B cell (primary cell): Measurements from ENCODE around the gene MYADML2. TPM values are rescaled to one million over a fixed set of nuclear protein-coding genes. Genes with fewer than 3 reads are reported as not detected.

Experiments
- ATAC-seq: fragments of 200-7000 bp; cut with Tn5 transposase; one replicate; pipeline ENCODE4 v1.10.0; 2021; ENCODE audit warnings: low read depth, mild to moderate bottlenecking, moderate number of reproducible peaks, moderate library complexity
- CTCF ChIA-PET: fragments of 350-600 bp; sonication (Branson Sonifier 250); formaldehyde crosslinking; loops from one replicate; lab custom pipeline; 2021; ENCODE audit warnings: antibody characterized with exemption, inconsistent platforms; lab: Charles Lee
- POLR2A ChIA-PET: fragments of 350-600 bp; sonication (Branson Sonifier 250); formaldehyde crosslinking; loops from one replicate; lab custom pipeline; 2021; ENCODE audit warnings: antibody characterized with exemption; lab: Charles Lee
- DNase-seq: peaks from one replicate; pipeline ENCODE4 v3.0.0; 2013
- H2AFZ ChIP-seq: 2 replicates; pipeline ENCODE4 v1.6.1; 2012; ENCODE audit warnings: mild to moderate bottlenecking, low read depth, low read length; ENCODE audit not compliant: insufficient read depth, poor library complexity, severe bottlenecking
- H3K27ac ChIP-seq, 2 donors: 1 replicate in 1 of 2; 2 replicates in 1 of 2; pipeline ENCODE4 v1.5.1; 2012 to 2013; ENCODE audit warnings: low read length in 2 of 2, mild to moderate bottlenecking in 2 of 2, moderate library complexity in 1 of 2
- H3K27me3 ChIP-seq, 4 experiments: fragments of 200-600 bp in 1 of 4; sonication (generic) in 1 of 4; replicated peaks in 1 of 4; 1 replicate in 2 of 4; 2 replicates in 2 of 4; pipeline versions ENCODE4 v1.6.1 to v1.7.0; 2013 to 2016; ENCODE audit warnings: low read length in 3 of 4, mild to moderate bottlenecking in 2 of 4, mixed read lengths in 1 of 4, moderate library complexity in 1 of 4; ENCODE audit not compliant: insufficient read depth in 4 of 4, control insufficient read depth in 3 of 4; ENCODE audit errors: control extremely low read depth in 1 of 4
- H3K36me3 ChIP-seq, 2 experiments: replicated peaks in 1 of 2; 1 replicate in 1 of 2; 2 replicates in 1 of 2; pipeline versions ENCODE4 v1.6.1 to v1.7.1; 2013; ENCODE audit warnings: low read length in 1 of 2; ENCODE audit not compliant: insufficient read depth in 2 of 2, control insufficient read depth in 1 of 2; ENCODE audit errors: control extremely low read depth in 1 of 2, extremely low read depth in 1 of 2
- H3K4me1 ChIP-seq, 2 donors: fragments of 200-600 bp in 1 of 2; sonication (generic) in 1 of 2; 1 replicate in 1 of 2; 2 replicates in 1 of 2; pipeline versions ENCODE4 v1.5.1 to v1.6.1; 2013 to 2017; ENCODE audit warnings: low read length in 2 of 2; ENCODE audit not compliant: control insufficient read depth in 2 of 2, insufficient read depth in 2 of 2
- H3K4me2 ChIP-seq: replicated peaks from 2 replicates; pipeline ENCODE3; 2012; ENCODE audit warnings: mild to moderate bottlenecking, low read depth, low read length; ENCODE audit not compliant: poor library complexity, severe bottlenecking
- H3K4me3 ChIP-seq, 5 experiments: fragments of 200-600 bp in 1 of 5; sonication (generic) in 1 of 5; 1 replicate in 3 of 5; 2 replicates in 2 of 5; pipeline versions ENCODE4 v1.5.1 to v1.7.0; 2011 to 2016; ENCODE audit warnings: low read length in 4 of 5, mild to moderate bottlenecking in 4 of 5, low read depth in 2 of 5, control low read depth in 1 of 5, moderate library complexity in 1 of 5; ENCODE audit not compliant: insufficient read depth in 1 of 5; ENCODE audit errors: control extremely low read depth in 1 of 5, extremely low read depth in 1 of 5
- H3K79me2 ChIP-seq: fragments of 200-600 bp; sonication (generic); one replicate; pipeline ENCODE4 v1.6.0; 2016; ENCODE audit warnings: low read length; ENCODE audit not compliant: control insufficient read depth, insufficient read depth
- H3K9ac ChIP-seq: fragments of 200-600 bp; sonication (generic); 2 replicates; pipeline ENCODE4 v1.6.1; 2017; ENCODE audit warnings: mild to moderate bottlenecking, low read length, moderate library complexity
- H3K9me3 ChIP-seq, 3 donors: one replicate each; pipeline versions ENCODE4 v1.6.1 to v1.7.1; 2013; ENCODE audit warnings: low read length in 2 of 3; ENCODE audit not compliant: control insufficient read depth in 2 of 3, insufficient read depth in 1 of 3; ENCODE audit errors: control extremely low read depth in 1 of 3
- H4K20me1 ChIP-seq: 2 replicates; pipeline ENCODE4 v1.6.0; 2012; ENCODE audit warnings: mild to moderate bottlenecking, low read length; ENCODE audit not compliant: insufficient read depth, control insufficient read depth, poor library complexity, severe bottlenecking
- H3K27ac Mint-ChIP-seq: one replicate; pipeline ENCODE4 v1.8.0; 2021; ENCODE audit warnings: mixed read lengths
- H3K27me3 Mint-ChIP-seq: one replicate; pipeline ENCODE4 v1.8.0; 2021; ENCODE audit warnings: mixed read lengths
- H3K4me1 Mint-ChIP-seq: one replicate; pipeline ENCODE4 v1.8.0; 2021; ENCODE audit warnings: mixed read lengths
- H3K4me3 Mint-ChIP-seq: one replicate; pipeline ENCODE4 v1.8.0; 2021; ENCODE audit warnings: mixed read lengths
- H3K9me3 Mint-ChIP-seq: one replicate; pipeline ENCODE4 v1.8.0; 2022; ENCODE audit warnings: mixed read lengths; ENCODE audit not compliant: insufficient read depth
- EZH2 ChIP-seq: IDR thresholded peaks from 2 replicates; pipeline ENCODE4 v1.6.1; 2012; ENCODE audit warnings: borderline replicate concordance, low read depth, mild to moderate bottlenecking, moderate library complexity, low read length; ENCODE audit not compliant: insufficient read depth, poor library complexity, severe bottlenecking
- WGBS: methylation state at CpG from one replicate; pipeline ENCODE4 v1.1.5; 2013; ENCODE audit warnings: missing lambda C conversion rate; ENCODE audit not compliant: insufficient coverage; 5-methylcytosine and 5-hydroxymethylcytosine counted together
- intact Hi-C: fragments of 100-400 bp; cut with micrococcal nuclease; formaldehyde crosslinking; loops from one replicate; pipeline ENCODE4 v1.10.0; 2022
- polyA plus RNA-seq: library from polyadenylated mRNA; depleted of rRNA; stranded (reverse); fragments of >200 nt; gene quantifications from 2 replicates; pipeline ENCODE4 v1.2.3, GENCODE V29; 2012
- total RNA-seq, 2 donors: library from RNA; stranded (reverse); fragments of 120-200 nt in 1 of 2; gene quantifications; 1 replicate in 1 of 2; 2 replicates in 1 of 2; pipeline versions ENCODE4 v1.2.3 to v1.2.4, GENCODE V29; 2013 to 2022
- TF ChIP-seq, protein P1 (sequence below): fragments of 200-600 bp; IDR thresholded peaks from one replicate; pipeline ENCODE4 v1.8.0; 2022; ENCODE audit warnings: antibody characterized with exemption, mild to moderate bottlenecking

The MYADML2 gene
- total and polyA plus RNA-seq, 2 donors (not counting 1 experiment from before 2014, with no cell fraction given), result not detected

DNA sequence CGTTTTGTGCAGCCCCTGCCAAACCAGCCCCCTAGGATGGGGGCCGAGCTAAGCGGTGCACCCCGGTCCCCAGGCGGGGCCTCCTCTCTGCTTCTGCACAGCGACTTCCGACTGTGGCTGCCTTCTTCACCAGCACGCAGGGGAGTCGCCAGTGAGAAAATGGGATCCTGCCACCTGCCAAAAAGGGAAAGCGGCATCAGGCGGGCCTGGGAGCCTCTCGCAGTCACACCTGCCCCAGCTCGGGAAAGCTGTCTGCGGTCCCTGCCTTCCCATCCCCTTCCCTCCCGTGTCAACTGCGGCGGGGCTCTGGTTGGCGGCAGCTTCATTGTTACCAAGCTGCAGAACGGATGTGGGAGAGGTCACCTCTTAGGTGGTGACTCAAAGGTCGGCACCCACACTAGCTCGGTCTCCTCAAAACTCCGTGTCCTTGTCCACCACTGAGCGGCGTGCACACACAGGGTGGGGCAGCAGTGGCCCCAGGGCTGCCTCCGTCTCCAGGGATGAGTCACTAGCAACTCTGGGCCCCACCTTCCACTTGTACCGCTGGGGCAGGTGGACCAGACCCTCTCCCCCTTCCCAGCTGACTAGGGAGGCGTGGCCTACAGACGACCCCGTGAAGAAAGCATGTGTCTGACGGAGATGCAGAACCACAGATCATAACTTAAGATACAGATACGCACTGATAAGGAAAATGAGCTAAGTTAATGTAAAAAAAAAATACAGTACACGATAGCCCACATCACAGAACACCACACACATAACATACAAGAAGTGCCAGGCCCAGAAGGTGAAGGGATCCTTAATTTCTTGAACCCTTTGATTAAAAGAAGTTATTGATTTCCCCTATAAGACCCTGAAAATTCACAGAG is 34.4 kb downstream of the MYADML2 start:
- H3K27me3 Mint-ChIP-seq, result no peaks in the 10 kb centered on the region
- TF ChIP-seq, protein P1, sequence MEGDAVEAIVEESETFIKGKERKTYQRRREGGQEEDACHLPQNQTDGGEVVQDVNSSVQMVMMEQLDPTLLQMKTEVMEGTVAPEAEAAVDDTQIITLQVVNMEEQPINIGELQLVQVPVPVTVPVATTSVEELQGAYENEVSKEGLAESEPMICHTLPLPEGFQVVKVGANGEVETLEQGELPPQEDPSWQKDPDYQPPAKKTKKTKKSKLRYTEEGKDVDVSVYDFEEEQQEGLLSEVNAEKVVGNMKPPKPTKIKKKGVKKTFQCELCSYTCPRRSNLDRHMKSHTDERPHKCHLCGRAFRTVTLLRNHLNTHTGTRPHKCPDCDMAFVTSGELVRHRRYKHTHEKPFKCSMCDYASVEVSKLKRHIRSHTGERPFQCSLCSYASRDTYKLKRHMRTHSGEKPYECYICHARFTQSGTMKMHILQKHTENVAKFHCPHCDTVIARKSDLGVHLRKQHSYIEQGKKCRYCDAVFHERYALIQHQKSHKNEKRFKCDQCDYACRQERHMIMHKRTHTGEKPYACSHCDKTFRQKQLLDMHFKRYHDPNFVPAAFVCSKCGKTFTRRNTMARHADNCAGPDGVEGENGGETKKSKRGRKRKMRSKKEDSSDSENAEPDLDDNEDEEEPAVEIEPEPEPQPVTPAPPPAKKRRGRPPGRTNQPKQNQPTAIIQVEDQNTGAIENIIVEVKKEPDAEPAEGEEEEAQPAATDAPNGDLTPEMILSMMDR, result no peak
- TF ChIP-seq EZH2, result no peak
- ChIA-PET POLR2A (interaction anchor here (0.6 kb wide), 1 partner anchor 275 kb away, joined by 5 read pairs; no protein-coding TSS in a partner anchor), CTCF (interaction anchor here (1.3 to 1.7 kb wide), 2 partner anchors 15 to 43 kb away, joined by 3 to 4 read pairs; partner anchors contain the start of gene MAFG)
- no peak overlapping the region for H2AFZ ChIP-seq
- peaks cover 0 to 36% of the 10 kb centered on the region in 2 experiments for H3K36me3 ChIP-seq
- H3K4me3 ChIP-seq, result no peak overlapping the region
- ATAC-seq (no peak), DNase-seq (no peak)
- peaks cover 18 to 30% of the 10 kb centered on the region in 2 donors for H3K4me1 ChIP-seq
- peaks cover 0 to 3% (median 0%) of the 10 kb centered on the region in 3 donors for H3K9me3 ChIP-seq
- 96% methylated on average over 26 of the region's 32 CpGs for WGBS
- no peak overlapping the region for H3K9ac ChIP-seq
- no peaks in the 10 kb centered on the region for H3K9me3 Mint-ChIP-seq
- intact Hi-C loops, result no loop called here
- H3K27ac Mint-ChIP-seq, result peak overlapping the region; percentile 24
- H3K79me2 ChIP-seq, result peaks cover 50% of the 10 kb centered on the region
- H3K27ac ChIP-seq, result no peak overlapping the region
- no peak overlapping the region for H3K4me2 ChIP-seq
- peaks cover 72% of the 10 kb centered on the region for H4K20me1 ChIP-seq
- peak overlapping the region; percentile 76 for H3K4me3 Mint-ChIP-seq
- H3K4me1 Mint-ChIP-seq, result peaks cover 23% of the 10 kb centered on the region
- H3K27me3 ChIP-seq, result no peaks in the 10 kb centered on the region

DNA sequence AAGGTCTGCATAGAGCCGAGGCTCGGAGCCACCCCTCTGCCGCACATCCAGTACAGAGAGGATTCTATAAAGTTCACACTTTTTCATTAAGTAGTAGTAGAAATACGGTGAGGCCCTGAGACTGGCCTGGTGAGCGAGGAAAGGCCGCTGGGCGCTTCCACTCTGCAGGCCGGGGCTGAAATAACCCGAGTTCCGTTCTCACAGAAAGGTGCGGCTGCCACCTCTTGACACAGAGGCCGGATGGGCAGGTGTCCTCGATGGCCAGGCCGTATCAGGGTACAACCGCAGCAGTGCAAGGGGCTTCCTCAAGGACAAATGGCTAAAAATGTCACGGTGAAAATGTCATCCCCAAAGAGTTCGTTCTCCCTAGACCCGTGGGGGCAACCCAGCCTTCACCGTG is 35.1 kb downstream of the MYADML2 start:
- Mint-ChIP-seq H3K27ac (no peak overlapping the region), H3K9me3 (no peaks in the 10 kb centered on the region), H3K4me3 (peak overlapping the region; percentile 76), H3K4me1 (peaks cover 19% of the 10 kb centered on the region), H3K27me3 (no peaks in the 10 kb centered on the region)
- H3K4me3 ChIP-seq, result peak overlapping the region in 1 of 5 experiments; percentile 28
- DNase-seq, result no peak
- H2AFZ ChIP-seq, result no peak overlapping the region
- 87% methylated on average over 19 of the region's 19 CpGs for WGBS
- H3K27me3 ChIP-seq, result no peaks in the 10 kb centered on the region
- peaks cover 66% of the 10 kb centered on the region for H4K20me1 ChIP-seq
- no peak for ATAC-seq
- intact Hi-C loops, result loop anchor here (1.0 to 2.0 kb wide), 4 partner anchors 15 to 111 kb away; partner anchors contain the start of genes ALYREF, ANAPC11, LRRC45 and MAFG
- H3K27ac ChIP-seq, result peak overlapping the region in 1 of 2 donors; percentile 46
- H3K9me3 ChIP-seq, result peaks cover 0 to 3% (median 0%) of the 10 kb centered on the region in 3 donors
- peaks cover 14 to 25% of the 10 kb centered on the region in 2 donors for H3K4me1 ChIP-seq
- H3K9ac ChIP-seq, result no peak overlapping the region
- peaks cover 45% of the 10 kb centered on the region for H3K79me2 ChIP-seq
- H3K36me3 ChIP-seq, result peaks cover 0 to 38% of the 10 kb centered on the region in 2 experiments
- peak overlapping the region; percentile 71 for H3K4me2 ChIP-seq
- TF ChIP-seq EZH2, result no peak
- TF ChIP-seq, protein P1, result no peak
- CTCF ChIA-PET, result interaction anchor here (1.3 kb wide), 1 partner anchor 16 kb away, joined by 3 read pairs; the partner anchor contains the start of gene MAFG
- POLR2A ChIA-PET, result interaction anchor here (0.6 kb wide), 1 partner anchor 66 kb away, joined by 3 read pairs; no protein-coding TSS in a partner anchor
